Gastroesophageal sphincter (tissue), 4 donors: ENCODE data around the gene CHTF18. TPM values are rescaled to one million over a fixed set of nuclear protein-coding genes. Genes with fewer than 3 reads are reported as not detected.

Experiments
- ATAC-seq: fragments of 150-250 bp; one replicate; pipeline ENCODE4 v1.9.1; 2016; ENCODE audit warnings: mild to moderate bottlenecking, moderate library complexity
- H3K27ac ChIP-seq, 4 donors: fragments of 200-600 bp; sonication (generic) in 3 of 4; 1 replicate in 3 of 4; 2 replicates in 1 of 4; pipeline ENCODE4 v1.5.1; 2016 to 2019
- H3K27me3 ChIP-seq: fragments of 200-600 bp; sonication (generic); one replicate; pipeline ENCODE4 v1.5.1; 2019
- H3K36me3 ChIP-seq, 2 donors: fragments of 200-600 bp; sonication (generic); one replicate each; pipeline ENCODE4 v1.5.1; 2019; ENCODE audit warnings: control low read depth in 1 of 2
- H3K4me1 ChIP-seq, 3 donors: fragments of 200-600 bp; sonication (generic); 1 replicate in 2 of 3; 2 replicates in 1 of 3; pipeline ENCODE4 v1.5.1; 2016 to 2019; ENCODE audit warnings: control low read depth in 2 of 3
- H3K4me3 ChIP-seq, 2 donors: fragments of 200-600 bp; sonication (generic); one replicate each; pipeline ENCODE4 v1.5.1; 2019; ENCODE audit warnings: mild to moderate bottlenecking in 1 of 2, moderate library complexity in 1 of 2
- H3K9me3 ChIP-seq, 3 donors: fragments of 200-600 bp; sonication (generic); one replicate each; pipeline ENCODE4 v1.5.1; 2017 to 2019; ENCODE audit warnings: control low read depth in 2 of 3
- CTCF ChIP-seq, 4 experiments: fragments of 200-600 bp in 2 of 4; fragments of 450-650 bp in 2 of 4; sonication (generic) in 1 of 4; IDR thresholded peaks; one replicate each; pipeline ENCODE4 v1.5.1; 2017 to 2019; ENCODE audit warnings: antibody characterized with exemption in 4 of 4, mild to moderate bottlenecking in 2 of 4, moderate library complexity in 2 of 4
- EP300 ChIP-seq: sonication (generic); formaldehyde crosslinking; IDR thresholded peaks from one replicate; pipeline ENCODE4 v1.6.1; 2017; ENCODE audit warnings: antibody characterized with exemption, mild to moderate bottlenecking
- POLR2A ChIP-seq, 2 donors: fragments of 450-650 bp; IDR thresholded peaks; one replicate each; pipeline ENCODE4 v1.6.1; 2017; ENCODE audit warnings: antibody characterized with exemption in 2 of 2, mild to moderate bottlenecking in 2 of 2, moderate library complexity in 1 of 2
- POLR2AphosphoS5 ChIP-seq: sonication (generic); formaldehyde crosslinking; IDR thresholded peaks from one replicate; pipeline ENCODE4 v1.6.1; 2017; ENCODE audit warnings: antibody characterized with exemption
- WGBS, 2 donors: methylation state at CpG; one replicate each; pipeline ENCODE4 v1.1.5; 2018; ENCODE audit warnings: low coverage in 1 of 2; 5-methylcytosine and 5-hydroxymethylcytosine counted together
- small RNA-seq, 4 donors: library from RNA; depleted of rRNA; stranded (forward); fragments of <200 nt; gene quantifications; one replicate each; pipeline ENCODE3, GENCODE V24; 2016
- total RNA-seq, 4 donors: library from RNA; depleted of rRNA; stranded (reverse); fragments of >200 nt; gene quantifications; one replicate each; pipeline ENCODE4 v1.1.0, GENCODE V29; 2016

Gene CHTF18
- total RNA-seq, 4 donors from 2014 or later: 4.6 to 10.9 (median 8.3) TPM

DNA sequence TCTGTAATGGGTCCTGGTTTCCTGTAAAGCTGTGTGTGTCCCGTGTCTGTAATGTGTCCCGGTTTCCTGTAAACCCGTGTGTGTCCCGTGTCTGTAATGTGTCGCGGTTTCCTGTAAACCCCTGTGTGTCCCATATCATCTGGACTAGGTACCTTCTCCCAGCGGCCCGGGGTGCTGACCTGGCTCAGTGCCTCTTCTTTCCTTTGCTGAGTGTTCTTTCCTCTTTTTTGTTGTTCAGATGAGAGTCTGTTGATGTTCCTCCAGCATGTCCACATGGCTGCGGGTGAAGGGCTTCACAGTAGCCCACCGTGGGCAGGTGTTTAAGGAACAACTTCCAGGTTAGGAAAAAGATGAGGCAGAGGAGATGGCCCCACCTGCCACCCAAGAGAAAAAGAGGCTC, 58.7 kb downstream of the CHTF18 start:
- TF ChIP-seq CTCF (IDR thresholded peaks at IDR 0.05): no peak
- no peak for TF ChIP-seq POLR2A (IDR thresholded peaks at IDR 0.05)
- TF ChIP-seq EP300: no peak
- no peak for TF ChIP-seq POLR2AphosphoS5
- WGBS, 2 donors: 93% methylated on average over 3 to 4 of the region's 10 CpGs
- Histone ChIP-seq H3K4me1 (no peaks in the 10 kb centered on the region), H3K9me3 (no peaks in the 10 kb centered on the region), H3K27me3 (peaks cover 20% of the 10 kb centered on the region), H3K36me3 (no peaks in the 10 kb centered on the region), H3K4me3 (no peak overlapping the region), H3K27ac (no peak overlapping the region)
- ATAC-seq: no peak

Small RNA genes lying within 50 kb of the gene (small RNA-seq; reads per million reads assigned to genes)
- gene MIR662: 0 reads per million in 4 donors

Other genes with a start within 250 kb of the CHTF18 start
- not detected for gene PRR35, start 228.2 kb upstream of the CHTF18 start, total RNA-seq
- 1 to 10 TPM in 2 of 4 donors, under 1 TPM in 2; 0.47 to 2.9 (median 0.87) TPM for gene NHLRC4, start 221.6 kb upstream of the CHTF18 start, total RNA-seq
- gene PIGQ, start 218.7 kb upstream of the CHTF18 start, total RNA-seq: 10 to 100 TPM; 30.4 to 42.4 (median 36.8) TPM
- gene RAB40C, start 198.6 kb upstream of the CHTF18 start, total RNA-seq: 10 to 100 TPM; 17.7 to 28.3 (median 22.1) TPM
- under 1 TPM in 3 of 4 donors, not detected in 1; 0.17 to 0.93 (median 0.35) TPM for gene WFIKKN1, start 157.6 kb upstream of the CHTF18 start, total RNA-seq
- gene METTL26, start 152.3 kb upstream of the CHTF18 start, total RNA-seq: 100 to 1,000 TPM in 3 of 4 donors, 10 to 100 TPM in 1; 94.8 to 146 (median 112) TPM
- gene MCRIP2, start 146.8 kb upstream of the CHTF18 start, total RNA-seq: 10 to 100 TPM; 25.4 to 70.0 (median 51.9) TPM
- gene WDR90, start 139.3 kb upstream of the CHTF18 start, total RNA-seq: 10 to 100 TPM in 3 of 4 donors, 1 to 10 TPM in 1; 8.5 to 21.2 (median 16.8) TPM
- 10 to 100 TPM; 50.2 to 64.0 (median 55.0) TPM for gene RHOT2, start 120.5 kb upstream of the CHTF18 start, total RNA-seq
- gene RHBDL1, start 112.9 kb upstream of the CHTF18 start, total RNA-seq: 1 to 10 TPM in 3 of 4 donors, not detected in 1; 1.1 to 1.5 (median 1.3) TPM
- 100 to 1,000 TPM; 161 to 212 (median 179) TPM for gene STUB1, start 108.2 kb upstream of the CHTF18 start, total RNA-seq
- 100 to 1,000 TPM in 1 of 4 donors, 10 to 100 TPM in 3; 70.2 to 109 (median 90.5) TPM for gene JMJD8, start 104.3 kb upstream of the CHTF18 start, total RNA-seq
- 10 to 100 TPM in 1 of 4 donors, 1 to 10 TPM in 3; 8.1 to 16.7 (median 9.6) TPM for gene WDR24, start 98.2 kb upstream of the CHTF18 start, total RNA-seq
- 1 to 10 TPM in 1 of 4 donors, under 1 TPM in 3; 0.27 to 1.4 (median 0.35) TPM for gene FBXL16, start 82.8 kb upstream of the CHTF18 start, total RNA-seq
- 10 to 100 TPM; 22.6 to 77.7 (median 63.8) TPM for gene METRN, start 73.5 kb upstream of the CHTF18 start, total RNA-seq
- 10 to 100 TPM; 23.5 to 46.2 (median 31.0) TPM for gene ANTKMT, start 67.5 kb upstream of the CHTF18 start, total RNA-seq
- under 1 TPM in 1 of 4 donors, not detected in 3; 0.13 TPM for gene CCDC78, start 62.2 kb upstream of the CHTF18 start, total RNA-seq
- 1 to 10 TPM; 1.1 to 4.8 (median 2.8) TPM for gene HAGHL, start 61.5 kb upstream of the CHTF18 start, total RNA-seq
- 10 to 100 TPM; 18.5 to 46.7 (median 25.6) TPM for gene CIAO3, start 47.6 kb upstream of the CHTF18 start, total RNA-seq
- 1 to 10 TPM in 1 of 4 donors, under 1 TPM in 1, not detected in 2; 0.73 to 7.2 TPM for gene MSLN, start 27.9 kb upstream of the CHTF18 start, total RNA-seq
- 10 to 100 TPM; 13.4 to 25.8 (median 22.1) TPM for gene RPUSD1, start 239 bp upstream of the CHTF18 start, total RNA-seq
- not detected for gene GNG13, start 12.1 kb downstream of the CHTF18 start, total RNA-seq
- gene LMF1, start 182.4 kb downstream of the CHTF18 start, total RNA-seq: 10 to 100 TPM; 13.7 to 57.3 (median 20.9) TPM
- 1 to 10 TPM; 2.0 to 4.5 (median 3.6) TPM for gene SOX8, start 193.2 kb downstream of the CHTF18 start, total RNA-seq